NCI-H446 treated with DMSO at 0.1 percent for 48 hours (cell line): ENCODE data around the gene TEX14.

Source experiments
- DNase-seq: peaks from one replicate; lab custom pipeline; 2025; lab: John Stamatoyannopoulos, UW

TEX14 gene

DNA sequence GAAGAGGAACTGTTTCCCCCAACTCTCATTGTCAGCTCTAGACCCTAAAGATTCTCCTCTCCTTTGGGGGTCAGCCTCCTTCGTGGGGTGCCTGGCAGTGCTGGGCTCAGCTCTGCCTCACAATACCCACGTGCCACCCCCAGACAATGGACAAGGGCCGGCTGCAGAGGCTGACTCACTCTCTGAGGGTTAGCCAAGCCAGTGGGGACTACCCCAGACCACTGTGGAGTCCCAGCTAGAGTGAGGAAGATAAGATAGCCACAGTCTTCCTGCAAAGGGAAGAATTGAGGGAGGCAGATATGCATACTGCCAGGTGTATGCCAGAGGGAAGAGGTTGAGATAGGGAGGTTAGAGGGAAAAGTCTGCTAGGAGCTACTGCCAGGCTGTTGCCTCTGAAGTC is 163.9 kb downstream of the TEX14 start:
- no peak for DNase-seq

DNA sequence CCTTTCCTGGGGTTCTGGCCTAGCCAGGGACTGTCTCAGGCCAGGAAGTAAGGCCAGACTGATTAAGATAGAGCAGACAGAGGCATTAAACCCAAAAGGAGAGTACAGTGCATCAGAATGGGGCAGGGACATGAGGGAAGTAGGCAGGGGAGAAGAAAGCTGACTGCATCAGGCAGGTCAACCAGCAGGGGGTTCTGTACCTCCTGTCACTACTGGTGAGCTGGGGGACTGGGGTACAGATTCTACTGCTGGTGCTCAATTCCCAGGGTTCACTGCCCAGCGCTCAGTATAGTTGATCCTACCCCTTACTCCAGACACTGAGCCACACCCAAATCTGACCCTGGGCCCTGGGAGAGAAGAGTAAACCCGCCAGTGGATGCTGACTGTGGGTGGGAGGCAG is 164.5 kb downstream of the TEX14 start:
- DNase-seq = no peak

DNA sequence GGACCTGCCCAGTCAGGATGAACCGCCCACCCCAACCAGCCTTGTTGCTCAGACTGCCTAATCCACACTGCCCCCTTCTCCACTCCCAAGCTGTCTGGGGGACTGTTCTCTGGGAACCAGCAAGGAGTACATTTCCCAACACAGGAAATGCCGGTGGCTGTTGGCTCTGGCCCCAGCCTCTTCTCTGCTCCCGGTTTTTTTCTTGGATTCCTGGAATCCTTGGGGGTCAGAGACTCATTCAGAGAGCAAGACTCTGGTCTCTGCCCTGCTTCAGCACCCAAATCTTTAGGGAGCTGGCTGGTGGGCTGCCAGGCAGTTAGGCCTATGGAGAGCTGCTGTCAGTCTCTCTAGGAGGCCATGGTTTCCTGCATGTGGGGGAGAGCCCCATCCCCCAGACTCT is 166.6 kb downstream of the TEX14 start:
- DNase-seq = no peak

DNA sequence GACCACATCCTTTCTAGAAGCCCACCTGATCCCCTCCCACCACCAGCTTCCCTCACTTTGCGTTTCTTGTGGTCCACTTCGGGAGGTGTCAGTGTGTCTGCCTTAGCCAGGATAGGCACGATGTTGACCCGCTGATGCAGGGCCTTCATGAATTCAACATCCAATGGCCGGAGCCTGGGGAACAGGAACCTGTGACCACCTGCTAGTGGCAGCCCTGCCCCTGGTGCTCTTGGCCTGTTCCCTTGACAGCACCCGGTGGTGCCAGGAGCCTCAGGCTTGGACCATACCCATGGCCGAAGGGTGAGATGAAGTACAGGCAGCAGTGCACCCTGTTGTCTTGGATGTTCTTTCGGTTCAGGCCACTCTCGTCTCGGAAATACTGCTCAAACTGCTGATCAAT is 170.2 kb downstream of the TEX14 start:
- no peak for DNase-seq

DNA sequence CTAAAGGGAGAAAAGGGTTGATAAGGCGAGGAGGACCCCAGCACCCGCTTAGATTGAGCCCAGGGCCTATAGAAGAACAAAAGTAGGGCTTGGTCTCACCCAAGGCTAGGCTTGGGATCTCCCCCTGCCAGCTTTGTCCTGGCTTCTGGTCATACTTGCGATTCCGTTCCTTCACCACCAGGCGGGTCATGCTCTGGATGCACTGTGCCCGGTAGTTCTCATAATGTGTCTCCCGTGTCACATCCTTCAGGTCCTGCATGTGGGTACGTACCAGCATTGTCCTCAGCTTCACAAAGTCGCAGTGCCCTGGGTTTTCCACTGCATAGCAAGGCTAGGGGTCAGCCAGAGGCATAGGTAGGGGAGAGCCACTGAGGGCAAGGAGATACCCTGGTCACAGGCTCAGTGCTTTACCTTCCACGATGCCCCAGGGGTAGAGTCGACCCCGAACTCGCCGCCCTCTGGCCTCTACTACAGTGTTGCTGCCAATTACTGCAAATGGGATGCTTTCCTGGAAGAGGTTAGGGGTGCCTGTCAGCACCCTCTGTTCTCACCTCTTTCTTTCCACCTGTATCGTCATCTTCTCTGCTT is 170.9 kb downstream of the TEX14 start:
- no peak for DNase-seq

DNA sequence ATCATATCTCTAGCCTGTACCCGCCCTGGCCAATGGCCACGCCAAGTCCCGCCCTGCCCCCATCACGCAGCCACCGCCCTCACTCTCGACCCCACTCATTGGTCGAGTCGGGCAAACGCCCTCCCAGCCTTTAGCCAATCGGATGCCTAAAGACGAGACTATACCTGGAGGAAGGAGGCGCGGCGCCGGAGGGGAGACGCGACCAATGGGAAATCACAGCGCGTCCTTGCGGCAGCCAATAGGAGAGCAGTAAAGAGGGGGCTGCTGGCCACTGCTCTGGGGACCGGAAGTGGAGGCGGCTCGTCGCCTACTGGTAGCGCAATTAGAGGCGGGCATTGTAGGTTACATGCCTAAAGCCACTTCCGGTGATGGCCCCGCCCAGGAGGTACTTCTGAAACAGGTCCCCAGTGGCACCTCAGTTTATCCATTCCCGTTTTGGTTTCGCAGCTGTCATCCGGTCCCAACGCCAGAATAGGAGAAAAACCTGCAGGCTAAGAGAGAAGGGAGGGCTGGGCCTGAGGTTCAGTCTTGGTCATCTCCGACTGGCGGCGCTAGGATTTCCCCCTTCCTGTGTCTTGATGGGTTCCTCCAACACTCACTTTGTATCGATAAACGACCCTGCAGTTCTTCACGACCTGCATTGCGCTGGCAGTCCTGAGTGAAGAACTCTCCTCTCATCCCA is 173.8 kb downstream of the TEX14 start:
- DNase-seq = peak; percentile 99

DNA sequence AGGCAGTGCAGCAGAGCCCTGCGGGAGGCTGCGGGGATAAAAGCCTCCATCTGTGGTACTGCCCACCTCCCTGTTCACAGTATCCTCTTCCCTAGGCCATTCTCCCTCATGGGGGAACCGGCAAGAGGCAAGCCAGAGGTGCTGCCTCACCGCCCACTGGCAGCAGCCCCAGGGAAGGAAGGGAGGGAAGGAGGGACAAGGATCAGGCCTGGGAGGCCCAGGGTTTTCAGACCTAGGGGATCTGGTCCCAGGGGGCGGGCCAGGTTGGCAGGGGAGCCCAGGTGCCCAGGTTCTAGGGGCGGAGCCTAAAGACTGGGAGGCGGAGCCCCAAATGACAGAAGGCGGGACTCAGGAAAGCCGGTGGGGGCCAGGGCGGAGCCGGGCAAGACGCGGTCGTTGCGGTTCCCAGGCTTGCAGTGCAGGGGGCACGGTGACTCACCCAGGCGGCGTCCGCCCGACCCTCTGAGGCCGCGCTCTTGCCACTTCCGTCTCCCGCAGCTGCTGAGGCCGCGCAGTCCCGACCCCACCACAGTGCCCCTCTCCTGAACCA is 174.4 kb downstream of the TEX14 start:
- no peak for DNase-seq

DNA sequence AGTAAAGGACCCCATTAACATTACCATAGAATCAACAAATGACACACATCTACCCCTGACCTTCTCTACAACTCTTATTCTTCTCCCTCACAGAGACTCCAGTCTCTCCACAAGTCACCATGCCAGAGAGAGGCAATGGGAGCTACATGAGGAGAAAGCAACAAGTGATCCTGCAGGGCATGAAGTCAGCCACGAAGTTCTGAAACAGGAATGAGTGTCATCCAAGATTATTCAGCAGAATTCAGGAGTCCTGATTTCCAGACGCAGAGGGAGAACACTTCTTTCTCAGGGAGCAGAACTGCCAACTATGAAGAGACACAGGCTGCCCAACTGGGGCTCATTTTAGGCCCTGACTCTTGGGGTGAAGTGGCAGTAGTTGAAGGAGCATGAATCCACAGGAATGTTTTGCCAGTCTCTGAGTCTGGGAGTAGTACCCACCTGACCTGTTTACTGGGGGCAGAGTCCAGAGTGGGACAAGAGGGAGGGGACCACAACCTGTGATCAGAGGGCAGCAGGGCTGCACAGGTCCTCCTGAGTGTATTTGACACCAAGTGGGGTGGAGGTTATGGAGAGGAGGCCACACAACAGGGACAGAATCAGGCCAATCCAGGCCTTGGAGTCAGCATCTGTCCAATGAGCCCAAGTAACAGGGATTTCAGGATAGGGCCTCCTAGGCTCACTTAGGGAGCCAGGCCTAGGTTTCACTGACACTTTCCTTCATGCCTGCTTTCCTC is 175.0 kb downstream of the TEX14 start:
- no peak for DNase-seq

DNA sequence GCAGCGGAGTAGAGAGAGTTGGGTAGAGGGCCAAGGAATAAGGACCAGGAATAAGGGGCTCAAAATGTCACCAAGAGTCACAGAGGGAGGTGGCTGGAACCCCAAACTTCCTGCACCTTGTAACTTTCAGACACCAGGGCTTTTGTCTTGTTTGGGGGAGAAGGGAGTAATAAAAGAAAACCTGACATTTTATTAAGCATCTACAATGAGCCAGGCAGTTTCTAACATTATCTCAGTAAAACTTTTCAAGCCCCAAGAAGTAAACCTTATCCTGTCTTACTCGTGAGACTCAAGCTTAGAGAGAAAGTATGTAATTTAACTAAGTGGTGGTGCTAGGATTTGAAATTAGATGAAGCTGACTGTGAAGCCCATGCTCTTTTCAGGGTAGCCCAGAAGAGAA is 176.6 kb downstream of the TEX14 start:
- DNase-seq = no peak

DNA sequence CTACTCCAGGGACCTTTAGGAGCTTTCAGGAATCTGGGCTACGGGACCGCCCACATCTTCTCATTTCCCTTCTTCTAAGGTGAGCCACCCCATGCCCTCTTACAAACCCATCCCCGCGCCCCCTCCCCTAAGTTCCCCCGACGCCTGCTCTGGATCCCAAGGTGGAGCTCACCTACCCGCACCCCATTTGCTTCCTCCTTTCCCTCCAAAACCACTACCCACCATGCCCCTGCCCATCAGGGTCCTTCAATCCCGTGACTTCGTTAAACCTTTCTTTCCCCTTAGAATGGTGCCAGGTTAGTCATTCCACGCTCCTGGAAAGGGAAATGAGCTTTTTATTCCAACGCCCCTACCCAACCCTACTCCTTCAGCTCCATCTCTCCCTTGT is 177.1 kb downstream of the TEX14 start:
- DNase-seq = no peak

DNA sequence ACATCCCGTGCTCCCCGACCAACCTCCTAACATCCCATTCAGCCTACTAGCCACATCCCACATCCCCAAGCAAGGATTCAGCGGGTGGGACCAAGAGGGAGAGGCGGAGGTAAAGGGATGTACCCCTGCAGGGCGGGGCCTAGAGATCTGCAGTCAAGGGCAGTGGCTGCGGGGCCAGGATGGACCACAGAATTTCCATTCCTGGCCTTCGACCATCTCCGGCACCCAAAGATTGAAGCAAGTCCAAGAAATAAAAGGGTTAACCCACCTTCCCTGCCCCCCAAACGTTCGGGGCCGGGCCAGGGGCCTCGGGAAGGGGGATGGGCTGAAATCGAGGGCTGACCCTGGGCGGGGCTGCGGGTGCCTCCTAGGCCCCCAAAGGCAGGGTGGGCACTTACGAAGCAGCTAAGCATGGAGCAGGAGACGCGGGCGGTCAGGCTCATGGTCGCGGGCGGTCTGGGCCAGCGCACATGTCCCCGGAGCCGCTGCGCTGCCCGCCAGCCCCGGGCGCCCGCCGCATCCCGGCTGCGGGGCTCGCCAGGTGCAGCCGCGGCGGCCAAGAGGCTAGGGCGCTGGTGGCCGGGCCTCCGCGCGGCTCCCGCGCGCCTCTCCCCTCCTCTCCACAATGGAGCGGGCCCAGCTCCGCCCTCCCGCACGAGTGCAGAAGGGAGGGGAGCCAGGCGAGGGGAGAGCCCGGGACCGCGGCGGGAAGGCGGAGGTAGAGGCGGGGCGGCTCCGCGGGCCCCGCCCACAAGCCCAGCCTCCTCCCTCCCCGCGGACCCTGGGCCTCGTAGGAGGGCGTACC is 177.7 kb downstream of the TEX14 start, which contains the start of gene MTMR4:
TSS of gene MTMR4 (minus strand) at position 674 of the 805 bp plus-strand sequence. CDS start at position 443, 231 bp downstream.
- peak; percentile 58 for DNase-seq

DNA sequence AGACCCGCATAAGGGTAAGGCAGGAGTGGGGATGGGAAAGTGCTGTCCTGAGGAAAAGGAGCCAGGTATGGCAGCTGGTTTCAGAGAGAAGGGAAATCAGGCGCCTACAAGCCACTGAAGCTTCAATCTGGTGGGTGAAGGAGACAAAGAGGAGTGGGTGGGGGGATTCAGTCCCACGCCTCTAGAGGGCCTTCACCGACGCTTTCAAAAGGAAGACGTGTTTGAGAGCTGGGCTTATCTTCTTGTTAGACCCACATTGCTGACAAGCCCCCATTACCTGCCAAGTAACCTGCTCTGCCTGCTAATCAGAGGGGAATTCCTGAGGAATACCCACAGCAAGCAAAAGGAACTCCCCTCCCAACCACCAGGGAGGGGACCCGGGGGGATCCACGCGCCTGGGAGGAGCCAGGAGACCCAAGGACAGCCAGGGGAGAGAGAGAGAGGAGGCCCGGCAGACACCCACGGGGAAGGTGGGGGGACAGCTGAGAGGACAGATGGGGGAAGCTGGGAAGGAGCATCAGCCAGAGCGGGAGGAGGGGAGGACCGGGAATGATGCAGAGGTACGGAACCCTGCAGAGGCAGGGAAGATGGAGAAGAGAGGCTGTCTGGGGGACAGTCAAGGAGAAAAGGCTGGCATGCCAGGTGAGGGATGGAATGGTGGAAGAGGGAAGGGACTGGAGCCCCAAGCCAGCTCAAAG is 178.4 kb downstream of the TEX14 start:
- no peak for DNase-seq

DNA sequence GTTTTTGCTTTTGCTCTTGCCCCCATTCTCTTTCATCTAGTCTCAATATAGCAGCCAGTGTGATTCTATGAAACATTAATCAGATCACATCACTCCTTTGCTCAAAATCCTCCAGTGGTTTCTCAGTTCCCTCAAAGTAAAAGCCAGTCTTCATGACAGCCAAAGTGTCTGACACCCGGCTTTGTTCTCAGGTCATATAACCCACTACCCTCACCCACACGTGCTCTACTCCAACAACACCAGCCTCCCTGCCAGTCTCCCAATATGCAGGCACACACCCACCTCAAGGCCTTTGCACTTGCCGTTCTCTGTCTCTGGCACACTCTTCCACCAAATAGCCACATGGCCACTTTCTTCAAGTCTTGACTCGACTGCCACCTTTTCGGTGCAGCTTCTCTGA is 181.8 kb downstream of the TEX14 start:
- DNase-seq = no peak

DNA sequence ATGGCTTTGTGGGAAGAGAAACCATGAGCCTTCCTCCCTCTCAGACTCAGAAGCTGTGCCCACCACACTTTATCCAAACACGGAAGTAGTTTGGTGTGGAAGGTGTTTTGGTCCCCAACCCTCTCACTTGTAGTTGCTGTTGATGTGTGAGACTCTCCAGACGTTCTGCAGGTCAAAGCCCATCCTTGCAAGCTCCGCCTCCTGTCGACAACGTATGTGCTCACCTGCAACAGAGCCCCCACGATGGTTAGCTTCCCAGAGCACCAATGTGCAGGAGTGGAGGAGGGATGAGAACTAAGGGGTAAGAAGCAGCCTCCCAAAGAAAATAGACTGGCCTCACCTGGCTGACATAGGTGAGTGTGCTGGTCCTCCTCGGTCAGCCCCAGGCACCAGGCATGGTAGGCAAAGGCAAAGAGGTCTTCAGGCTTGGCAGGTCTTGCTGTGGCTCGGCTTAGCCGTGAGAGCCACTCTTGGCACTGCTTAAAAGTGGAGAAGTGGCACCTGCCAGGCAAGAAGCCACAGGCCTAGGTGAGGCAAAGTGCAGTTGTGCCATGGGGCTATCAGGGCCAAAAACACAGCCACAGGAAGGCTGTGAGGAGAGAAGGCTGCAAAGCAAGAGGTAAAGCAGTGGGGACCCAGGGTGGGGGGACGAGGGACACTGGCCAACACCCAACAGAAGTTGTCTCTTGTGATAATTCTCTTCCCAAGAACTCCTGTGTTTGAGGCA is 183.3 kb downstream of the TEX14 start:
- no peak for DNase-seq

DNA sequence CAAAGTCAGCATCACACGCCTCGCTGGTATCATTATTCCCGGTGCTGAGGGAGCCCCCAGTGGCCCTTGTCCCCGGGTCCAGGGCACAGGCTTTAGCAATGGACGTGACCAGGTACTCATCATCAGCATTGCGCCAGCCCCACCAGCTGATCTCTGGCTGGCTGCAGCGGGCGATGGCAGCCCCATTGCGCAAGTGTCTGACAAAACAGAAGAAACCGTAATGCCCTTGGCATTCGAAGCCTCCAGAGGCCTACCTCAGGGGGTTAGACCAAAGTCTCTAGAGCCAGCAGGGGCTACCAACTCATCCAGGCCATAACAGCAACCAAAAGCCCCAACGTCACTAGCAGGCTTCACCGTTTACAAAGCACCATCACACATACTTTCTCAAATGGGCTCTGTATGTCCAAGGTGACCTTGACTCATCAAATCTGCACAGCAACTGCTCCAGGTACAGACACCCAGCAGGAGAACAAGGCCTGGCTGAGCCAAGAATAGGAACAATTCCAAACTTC is 184.7 kb downstream of the TEX14 start:
- DNase-seq = no peak
